H9 (cell line): ENCODE results near the gene OCIAD1. TPM values are rescaled to one million over a fixed set of nuclear protein-coding genes. Genes with fewer than 3 reads are reported as not detected.

Source experiments
- DNase-seq: peaks from one replicate; pipeline ENCODE4 v3.0.0-alpha.2; 2017
- H2AFZ ChIP-seq: one replicate; pipeline ENCODE4 v1.6.1; 2013; ENCODE audit warnings: mild to moderate bottlenecking, low read length, control low read depth, moderate library complexity
- H2AK5ac ChIP-seq: 2 replicates; pipeline ENCODE4 v1.6.1; 2013; ENCODE audit warnings: low read length, control low read depth, mixed read lengths; ENCODE audit not compliant: insufficient read length
- H2BK120ac ChIP-seq: one replicate; pipeline ENCODE4 v1.6.1; 2013; ENCODE audit warnings: low read depth, mild to moderate bottlenecking, low read length, control low read depth, inconsistent platforms; ENCODE audit not compliant: poor library complexity, severe bottlenecking
- H2BK12ac ChIP-seq: 2 replicates; pipeline ENCODE4 v1.6.1; 2013; ENCODE audit warnings: low read length, control low read depth, mixed read lengths, low read depth; ENCODE audit not compliant: insufficient read length
- H2BK15ac ChIP-seq: 2 replicates; pipeline ENCODE4 v1.6.1; 2013; ENCODE audit warnings: low read depth, low read length, control low read depth
- H2BK20ac ChIP-seq: one replicate; pipeline ENCODE4 v1.6.1; 2013; ENCODE audit warnings: low read depth, mild to moderate bottlenecking, low read length, control low read depth, inconsistent platforms; ENCODE audit not compliant: poor library complexity, severe bottlenecking
- H2BK5ac ChIP-seq: 2 replicates; pipeline ENCODE4 v1.6.1; 2013; ENCODE audit warnings: low read length, control low read depth, mixed read lengths; ENCODE audit not compliant: insufficient read length
- H3K14ac ChIP-seq: 2 replicates; pipeline ENCODE4 v1.6.1; 2013; ENCODE audit warnings: low read length, control low read depth; ENCODE audit not compliant: insufficient read depth
- H3K18ac ChIP-seq: 2 replicates; pipeline ENCODE4 v1.6.1; 2013; ENCODE audit warnings: low read depth, mild to moderate bottlenecking, mixed read lengths, low read length, control low read depth; ENCODE audit not compliant: insufficient read length
- H3K23ac ChIP-seq: 2 replicates; pipeline ENCODE4 v1.6.1; 2013; ENCODE audit warnings: low read length, control low read depth, mixed read lengths, low read depth; ENCODE audit not compliant: insufficient read length
- H3K23me2 ChIP-seq: 2 replicates; pipeline ENCODE4 v1.6.1; 2013; ENCODE audit warnings: low read depth, mild to moderate bottlenecking, mixed read lengths, low read length, control low read depth; ENCODE audit not compliant: insufficient read length, poor library complexity, severe bottlenecking
- H3K27ac ChIP-seq: 2 replicates; pipeline ENCODE4 v1.5.1; 2013; ENCODE audit warnings: low read length, control low read depth, mixed read lengths, low read depth; ENCODE audit not compliant: insufficient read length
- H3K27me3 ChIP-seq: 2 replicates; pipeline ENCODE4 v1.6.1; 2013; ENCODE audit warnings: low read length, control low read depth, inconsistent platforms; ENCODE audit not compliant: insufficient read depth
- H3K4ac ChIP-seq: 2 replicates; pipeline ENCODE4 v1.6.1; 2013; ENCODE audit warnings: low read depth, mild to moderate bottlenecking, control low read depth, inconsistent platforms, low read length, moderate library complexity
- H3K4me1 ChIP-seq: 2 replicates; pipeline ENCODE4 v1.6.1; 2013; ENCODE audit warnings: low read length, control low read depth, inconsistent platforms; ENCODE audit not compliant: insufficient read depth
- H3K4me2 ChIP-seq: 2 replicates; pipeline ENCODE4 v1.6.1; 2013; ENCODE audit warnings: low read length, control low read depth, mixed read lengths; ENCODE audit not compliant: insufficient read length, insufficient read depth
- H3K56ac ChIP-seq: 2 replicates; pipeline ENCODE4 v1.6.1; 2013; ENCODE audit warnings: low read depth, mild to moderate bottlenecking, mixed read lengths, low read length, control low read depth; ENCODE audit not compliant: insufficient read length
- H3K79me1 ChIP-seq: 2 replicates; pipeline ENCODE4 v1.6.1; 2013; ENCODE audit warnings: low read depth, mild to moderate bottlenecking, moderate library complexity, low read length, control low read depth, inconsistent platforms; ENCODE audit not compliant: insufficient read depth, poor library complexity, severe bottlenecking
- H3K79me2 ChIP-seq: 2 replicates; pipeline ENCODE4 v1.6.1; 2013; ENCODE audit warnings: low read length, control low read depth, inconsistent platforms; ENCODE audit not compliant: insufficient read depth
- H3K9ac ChIP-seq: 2 replicates; pipeline ENCODE4 v1.6.1; 2013; ENCODE audit warnings: low read length, control low read depth, mixed read lengths; ENCODE audit not compliant: insufficient read length; ENCODE audit errors: extremely low read depth
- H3K9me3 ChIP-seq: one replicate; pipeline ENCODE4 v1.6.1; 2013; ENCODE audit warnings: low read depth, low read length, inconsistent platforms; ENCODE audit not compliant: control insufficient read depth
- H3T11ph ChIP-seq: one replicate; pipeline ENCODE4 v1.6.1; 2013; ENCODE audit warnings: mild to moderate bottlenecking, low read length, control low read depth, inconsistent platforms
- H4K20me1 ChIP-seq: one replicate; pipeline ENCODE4 v1.6.1; 2013; ENCODE audit not compliant: control insufficient read depth, insufficient read length, insufficient read depth
- H4K5ac ChIP-seq: 2 replicates; pipeline ENCODE4 v1.6.1; 2013; ENCODE audit warnings: low read depth, mild to moderate bottlenecking, mixed read lengths, low read length, control low read depth; ENCODE audit not compliant: insufficient read length
- H4K8ac ChIP-seq: replicated peaks from 2 replicates; pipeline ENCODE4 v1.6.1; 2013; ENCODE audit warnings: low read length, control low read depth, mixed read lengths, low read depth; ENCODE audit not compliant: insufficient read length
- H4K91ac ChIP-seq: 2 replicates; pipeline ENCODE4 v1.6.1; 2013; ENCODE audit warnings: low read depth, mild to moderate bottlenecking, moderate library complexity, mixed read lengths, low read length, control low read depth; ENCODE audit not compliant: insufficient read length
- H3K27ac Mint-ChIP-seq, 3 experiments: 2 replicates in 2 of 3; 3 replicates in 1 of 3; pipeline ENCODE4 v1.8.0; 2020 to 2021; ENCODE audit warnings: mixed read lengths in 3 of 3, mild to moderate bottlenecking in 1 of 3, moderate library complexity in 1 of 3
- H3K27me3 Mint-ChIP-seq: 2 replicates; pipeline ENCODE4 v1.8.0; 2021; ENCODE audit warnings: low read depth, mild to moderate bottlenecking, moderate library complexity, mixed read lengths
- H3K36me3 Mint-ChIP-seq, 3 experiments: 2 replicates in 2 of 3; 3 replicates in 1 of 3; pipeline ENCODE4 v1.8.0; 2020 to 2021; ENCODE audit warnings: low read depth in 3 of 3, mixed read lengths in 3 of 3; ENCODE audit not compliant: insufficient read depth in 1 of 3
- H3K4me1 Mint-ChIP-seq, 2 experiments: 2 replicates each; pipeline ENCODE4 v1.8.0; 2020; ENCODE audit warnings: mixed read lengths in 2 of 2
- H3K4me3 Mint-ChIP-seq, 2 experiments: 2 replicates in 1 of 2; 3 replicates in 1 of 2; pipeline ENCODE4 v1.8.0; 2020 to 2021; ENCODE audit warnings: mild to moderate bottlenecking in 2 of 2, mixed read lengths in 2 of 2, moderate library complexity in 1 of 2
- H3K9me3 Mint-ChIP-seq, 2 experiments: 2 replicates in 1 of 2; 3 replicates in 1 of 2; pipeline ENCODE4 v1.8.0; 2020; ENCODE audit warnings: mild to moderate bottlenecking in 2 of 2, mixed read lengths in 2 of 2, moderate library complexity in 1 of 2
- WGBS: extraction: QIAGEN DNeasy Blood & Tissue Kit; methylation state at CpG from one replicate; pipeline ENCODE4 v1.1.7; 2013; ENCODE audit warnings: missing lambda C conversion rate, low lambda C conversion rate, mixed read lengths; ENCODE audit not compliant: insufficient read length; ENCODE audit errors: extremely low coverage; 5-methylcytosine and 5-hydroxymethylcytosine counted together
- total RNA-seq: library from RNA; stranded (reverse); gene quantifications from 2 replicates; pipeline ENCODE4 v1.2.1, GENCODE V29; 2021
- TF ChIP-seq, protein P1 (sequence below): fragments of 200-600 bp; sonication (generic); conservative IDR thresholded peaks from 3 replicates; pipeline ENCODE4 v1.8.0; 2021; ENCODE audit warnings: antibody characterized with exemption, mild to moderate bottlenecking

Gene OCIAD1
- total RNA-seq, 1 experiment from 2014 or later: 169 TPM

- Histone ChIP-seq H3K14ac (peak overlapping the region; percentile 99), H2BK20ac (no peak overlapping the region), H3K56ac (peak overlapping the region; percentile 84), H3K4me1 (peaks cover 5% of the 10 kb centered on the region), H4K8ac (peak overlapping the region; percentile 40), H2BK15ac (no peak overlapping the region), H3K9ac (peak overlapping the region; percentile 100), H3K79me1 (no peaks in the 10 kb centered on the region), H2AFZ (no peak overlapping the region), H2BK5ac (peak overlapping the region; percentile 75), H4K5ac (peak overlapping the region; percentile 90), H4K20me1 (no peaks in the 10 kb centered on the region), H2BK12ac (no peak overlapping the region), H4K91ac (peak overlapping the region; percentile 72), H3K27me3 (no peaks in the 10 kb centered on the region), H3K18ac (peak overlapping the region; percentile 99), H2BK120ac (peak overlapping the region; percentile 91), H3K79me2 (peaks cover 11% of the 10 kb centered on the region; the same call in 1 of the 2 replicates), H3K4me2 (peak overlapping the region; percentile 42), H3K4ac (peak overlapping the region; percentile 72; the same call in 1 of the 2 replicates), H3K23me2 (no peaks in the 10 kb centered on the region), H3K23ac (no peak overlapping the region), H2AK5ac (no peak overlapping the region), H3K27ac (peak overlapping the region; percentile 91), H3T11ph (peak overlapping the region; percentile 71), H3K9me3 (no peaks in the 10 kb centered on the region)
- Mint-ChIP-seq H3K27me3 (no peaks in the 10 kb centered on the region), H3K9me3 (no peaks in the 10 kb centered on the region; a peak in 3 of 5 replicates), H3K4me3 (peak overlapping the region; percentile 100), H3K27ac (peak overlapping the region; percentile 100), H3K36me3 (peaks cover 24 to 44% (median 41%) of the 10 kb centered on the region in 3 experiments), H3K4me1 (peaks cover 7 to 17% of the 10 kb centered on the region in 2 experiments)
- TF ChIP-seq, protein P1, sequence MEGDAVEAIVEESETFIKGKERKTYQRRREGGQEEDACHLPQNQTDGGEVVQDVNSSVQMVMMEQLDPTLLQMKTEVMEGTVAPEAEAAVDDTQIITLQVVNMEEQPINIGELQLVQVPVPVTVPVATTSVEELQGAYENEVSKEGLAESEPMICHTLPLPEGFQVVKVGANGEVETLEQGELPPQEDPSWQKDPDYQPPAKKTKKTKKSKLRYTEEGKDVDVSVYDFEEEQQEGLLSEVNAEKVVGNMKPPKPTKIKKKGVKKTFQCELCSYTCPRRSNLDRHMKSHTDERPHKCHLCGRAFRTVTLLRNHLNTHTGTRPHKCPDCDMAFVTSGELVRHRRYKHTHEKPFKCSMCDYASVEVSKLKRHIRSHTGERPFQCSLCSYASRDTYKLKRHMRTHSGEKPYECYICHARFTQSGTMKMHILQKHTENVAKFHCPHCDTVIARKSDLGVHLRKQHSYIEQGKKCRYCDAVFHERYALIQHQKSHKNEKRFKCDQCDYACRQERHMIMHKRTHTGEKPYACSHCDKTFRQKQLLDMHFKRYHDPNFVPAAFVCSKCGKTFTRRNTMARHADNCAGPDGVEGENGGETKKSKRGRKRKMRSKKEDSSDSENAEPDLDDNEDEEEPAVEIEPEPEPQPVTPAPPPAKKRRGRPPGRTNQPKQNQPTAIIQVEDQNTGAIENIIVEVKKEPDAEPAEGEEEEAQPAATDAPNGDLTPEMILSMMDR: no peak
- WGBS: no CpG with 5 or more reads among the region's 10 CpGs
- no peak for DNase-seq
Measured at GRCh38 chr4:48831532-48832030, 693 bp downstream of the OCIAD1 start.
